Peyer's patch (tissue), 4 donors: Measurements from ENCODE around the gene CMC4. TPM values are rescaled to one million over a fixed set of nuclear protein-coding genes. Genes with fewer than 3 reads are reported as not detected.
A peak's percentile ranks its signal among the peaks of the same experiment; 100 is the strongest.

Experiments used
- DNase-seq, 3 donors: peaks; one replicate each; pipeline ENCODE4 v3.0.0-alpha.2; 2017 to 2019
- H3K27ac ChIP-seq, 4 donors: fragments of 200-600 bp; sonication (generic); one replicate each; pipeline ENCODE4 v1.5.1; 2016 to 2019
- H3K27me3 ChIP-seq, 2 donors: fragments of 200-600 bp; sonication (generic); one replicate each; pipeline ENCODE4 v1.5.1; 2019
- H3K36me3 ChIP-seq, 3 donors: fragments of 200-600 bp; sonication (generic); one replicate each; pipeline ENCODE4 v1.5.1; 2016 to 2019
- H3K4me1 ChIP-seq, 4 donors: fragments of 200-600 bp; sonication (generic); one replicate each; pipeline ENCODE4 v1.5.1; 2016 to 2019
- H3K4me3 ChIP-seq, 4 donors: fragments of 200-600 bp; sonication (generic); 1 replicate in 3 of 4; 2 replicates in 1 of 4; pipeline ENCODE4 v1.5.1; 2016 to 2019; ENCODE audit warnings: mild to moderate bottlenecking in 1 of 4
- H3K9me3 ChIP-seq, 4 donors: fragments of 200-600 bp; sonication (generic); one replicate each; pipeline ENCODE4 v1.5.1; 2016 to 2019; ENCODE audit warnings: mild to moderate bottlenecking in 1 of 4
- CTCF ChIP-seq, 6 experiments: fragments of 450-650 bp in 4 of 6; fragments of 200-600 bp in 2 of 6; sonication (generic) in 1 of 6; IDR thresholded peaks; one replicate each; pipeline ENCODE4 v1.5.1; 2017 to 2019; ENCODE audit warnings: antibody characterized with exemption in 6 of 6, mild to moderate bottlenecking in 3 of 6, moderate library complexity in 1 of 6
- POLR2A ChIP-seq, 2 donors: fragments of 450-650 bp; IDR thresholded peaks; one replicate each; pipeline ENCODE4 v1.5.1; 2017; ENCODE audit warnings: antibody characterized with exemption in 2 of 2, mild to moderate bottlenecking in 2 of 2, moderate library complexity in 2 of 2
- total RNA-seq, 4 donors: library from RNA; depleted of rRNA; stranded (reverse); fragments of >200 nt; gene quantifications; one replicate each; pipeline ENCODE4 v1.1.0, GENCODE V29; 2016

The CMC4 gene
- total RNA-seq, 4 donors from 2014 or later, result 3.8 to 20.6 (median 11.8) TPM

GRCh38 chrX:155031657-155032056 is 39.3 kb downstream of the CMC4 start:
- Histone ChIP-seq H3K4me3 (no peak overlapping the region), H3K36me3 (peaks cover 0 to 10% (median 0%) of the 10 kb centered on the region in 3 donors), H3K27me3 (no peaks in the 10 kb centered on the region), H3K4me1 (peaks cover 0 to 9% (median 0%) of the 10 kb centered on the region in 4 donors), H3K27ac (no peak overlapping the region), H3K9me3 (no peaks in the 10 kb centered on the region)
- TF ChIP-seq CTCF (IDR thresholded peaks at IDR 0.05) (no peak), POLR2A (IDR thresholded peaks at IDR 0.05) (no peak)
- no peak for DNase-seq

- peaks cover 0 to 9% (median 0%) of the 10 kb centered on the region in 4 donors for H3K4me1 ChIP-seq
- no peaks in the 10 kb centered on the region for H3K36me3 ChIP-seq
- H3K9me3 ChIP-seq, result no peaks in the 10 kb centered on the region
- no peaks in the 10 kb centered on the region for H3K27me3 ChIP-seq
- no peak for DNase-seq
- no peak for TF ChIP-seq CTCF (IDR thresholded peaks at IDR 0.05)
- no peak overlapping the region for H3K4me3 ChIP-seq
- H3K27ac ChIP-seq, result peak overlapping the region in 2 of 4 donors; percentile 34 to 99
Observed at GRCh38 chrX:155028877-155029291, 42.1 kb downstream of the CMC4 start.

- no peak for TF ChIP-seq POLR2A (IDR thresholded peaks at IDR 0.05)
- TF ChIP-seq CTCF (IDR thresholded peaks at IDR 0.05), result no peak
- DNase-seq, result no peak
- Histone ChIP-seq H3K36me3 (no peaks in the 10 kb centered on the region), H3K4me3 (peak overlapping the region in 3 of 4 donors; percentile 55 to 73 (median 69)), H3K4me1 (peaks cover 0 to 9% (median 0%) of the 10 kb centered on the region in 4 donors), H3K27me3 (no peaks in the 10 kb centered on the region), H3K9me3 (no peaks in the 10 kb centered on the region), H3K27ac (peak overlapping the region; percentile 90 to 99 (median 97))
Observed at GRCh38 chrX:155028129-155028528, 42.8 kb downstream of the CMC4 start.

- Histone ChIP-seq H3K4me1 (peaks cover 0 to 9% (median 0%) of the 10 kb centered on the region in 4 donors), H3K4me3 (peak overlapping the region; percentile 55 to 73 (median 64)), H3K9me3 (no peaks in the 10 kb centered on the region), H3K27me3 (no peaks in the 10 kb centered on the region), H3K36me3 (no peaks in the 10 kb centered on the region), H3K27ac (peak overlapping the region; percentile 90 to 99 (median 97))
- DNase-seq, result no peak
- no peak for TF ChIP-seq CTCF (IDR thresholded peaks at IDR 0.05)
- no peak for TF ChIP-seq POLR2A (IDR thresholded peaks at IDR 0.05)
Observed at GRCh38 chrX:155027509-155028066, 43.3 kb downstream of the CMC4 start.

- H3K4me3 ChIP-seq, result peak within 1 kb of the TSS; percentile 55 to 73 (median 64)
- DNase-seq, result peak; percentile 88 to 97 (median 91)
- TF ChIP-seq POLR2A (IDR thresholded peaks at IDR 0.05) (peak; percentile 47 to 63), CTCF (IDR thresholded peaks at IDR 0.05) (no peak)
- no peaks in the 10 kb centered on the region for H3K27me3 ChIP-seq
- H3K4me1 ChIP-seq, result peaks cover 0 to 9% (median 0%) of the 10 kb centered on the region in 4 donors
- no peaks in the 10 kb centered on the region for H3K36me3 ChIP-seq
- no peaks in the 10 kb centered on the region for H3K9me3 ChIP-seq
- peak within 1 kb of the TSS; percentile 90 to 99 (median 97) for H3K27ac ChIP-seq
Observed at GRCh38 chrX:155026727-155027508, 44.0 kb downstream of the CMC4 start, which contains the start of gene FUNDC2. TSS of gene FUNDC2 (plus strand) at chrX:155026844. CDS start at chrX:155026939, 95 bp downstream.
